Neural progenitor cell (in vitro differentiated cells): Measurements from ENCODE around the gene UBA6. TPM values are rescaled to one million over a fixed set of nuclear protein-coding genes. Genes with fewer than 3 reads are reported as not detected.
A peak's percentile ranks its signal among the peaks of the same experiment; 100 is the strongest.

Source experiments
- DNase-seq: peaks from one replicate; pipeline ENCODE4 v3.0.0-alpha.2; 2016; ENCODE audit warnings: low spot score
- H2AFZ ChIP-seq: fragments of 200-600 bp; sonication (generic); replicated peaks from 2 replicates; pipeline ENCODE4 v1.6.1; 2016; ENCODE audit warnings: antibody characterized with exemption
- H3F3A ChIP-seq: fragments of 200-600 bp; sonication (generic); 2 replicates; pipeline ENCODE4 v1.6.1; 2016; ENCODE audit warnings: antibody characterized with exemption, low read depth
- H3K27ac ChIP-seq: fragments of 200-600 bp; sonication (generic); 2 replicates; pipeline ENCODE4 v1.5.1; 2016; ENCODE audit warnings: mild to moderate bottlenecking
- H3K27me3 ChIP-seq: fragments of 200-600 bp; sonication (generic); 2 replicates; pipeline ENCODE4 v1.6.1; 2016; ENCODE audit warnings: mild to moderate bottlenecking, moderate library complexity
- H3K36me3 ChIP-seq: fragments of 200-600 bp; sonication (generic); 2 replicates; pipeline ENCODE4 v1.5.1; 2016
- H3K4me1 ChIP-seq: fragments of 200-600 bp; sonication (generic); 2 replicates; pipeline ENCODE4 v1.6.1; 2016; ENCODE audit warnings: mixed run types
- H3K4me2 ChIP-seq: fragments of 200-600 bp; sonication (generic); 2 replicates; pipeline ENCODE4 v1.6.1; 2016
- H3K4me3 ChIP-seq: fragments of 200-600 bp; sonication (generic); 2 replicates; pipeline ENCODE4 v1.5.1; 2016
- H3K79me2 ChIP-seq: fragments of 200-600 bp; sonication (generic); 2 replicates; pipeline ENCODE4 v1.6.1; 2016; ENCODE audit warnings: low read depth
- H3K9ac ChIP-seq: fragments of 200-600 bp; sonication (generic); 2 replicates; pipeline ENCODE4 v1.6.1; 2016
- H3K9me3 ChIP-seq: fragments of 200-600 bp; sonication (generic); 2 replicates; pipeline ENCODE4 v1.5.1; 2016; ENCODE audit warnings: low read depth
- H4K20me1 ChIP-seq: fragments of 200-600 bp; sonication (generic); 2 replicates; pipeline ENCODE4 v1.6.1; 2016; ENCODE audit warnings: low read depth
- H3K27ac Mint-ChIP-seq: 3 replicates; pipeline ENCODE4 v1.8.0; 2021; ENCODE audit warnings: mixed read lengths
- H3K27me3 Mint-ChIP-seq: 2 replicates; pipeline ENCODE4 v1.8.0; 2022; ENCODE audit warnings: low read depth, mild to moderate bottlenecking, inconsistent platforms, moderate library complexity, mixed read lengths; ENCODE audit not compliant: insufficient read depth
- H3K36me3 Mint-ChIP-seq: 3 replicates; pipeline ENCODE4 v1.8.0; 2021; ENCODE audit warnings: mixed read lengths
- H3K4me1 Mint-ChIP-seq: 3 replicates; pipeline ENCODE4 v1.8.0; 2021; ENCODE audit warnings: mixed read lengths
- H3K4me3 Mint-ChIP-seq: 3 replicates; pipeline ENCODE4 v1.8.0; 2021; ENCODE audit warnings: mild to moderate bottlenecking, moderate library complexity, mixed read lengths
- H3K9me3 Mint-ChIP-seq: 3 replicates; pipeline ENCODE4 v1.8.0; 2020; ENCODE audit warnings: mixed read lengths
- CTCF ChIP-seq: fragments of 200-600 bp; sonication (generic); IDR thresholded peaks from 2 replicates; pipeline ENCODE4 v1.5.1; 2017; ENCODE audit warnings: antibody characterized with exemption, mild to moderate bottlenecking
- EZH2 ChIP-seq: fragments of 200-600 bp; sonication (generic); IDR thresholded peaks from 2 replicates; pipeline ENCODE4 v1.6.1; 2017; ENCODE audit warnings: antibody characterized with exemption, mild to moderate bottlenecking, moderate library complexity
- EZH2phosphoT487 ChIP-seq: fragments of 200-600 bp; sonication (generic); IDR thresholded peaks from 2 replicates; pipeline ENCODE4 v1.6.1; 2017; ENCODE audit warnings: antibody characterized with exemption
- total RNA-seq: library from RNA; depleted of rRNA; stranded (reverse); fragments of >200 nt; gene quantifications from 2 replicates; pipeline ENCODE4 v1.2.3, GENCODE V29; 2015; ENCODE audit warnings: low replicate concordance

The UBA6 gene
- total RNA-seq, 1 donor from 2014 or later: 162 TPM

DNA sequence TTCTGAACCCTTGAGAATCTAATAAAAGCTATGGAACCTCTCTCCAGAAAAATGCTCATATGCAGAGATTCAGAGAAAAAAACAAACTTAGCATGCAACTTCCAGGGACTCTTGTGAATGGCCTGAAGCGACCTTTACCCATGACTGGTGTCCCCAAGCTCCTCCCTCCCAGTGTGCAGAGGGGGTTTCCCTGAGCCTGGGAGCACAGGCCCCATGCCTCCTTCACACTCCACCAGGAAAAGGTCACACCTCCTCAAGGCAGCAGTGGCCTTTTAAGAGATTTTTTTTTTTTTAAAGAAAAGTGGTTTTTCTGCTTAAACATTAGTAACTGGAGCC is 13.3 kb upstream of the UBA6 start:
- Histone ChIP-seq H3K4me1 (peaks cover 17% of the 10 kb centered on the region), H2AFZ (no peak overlapping the region), H3K36me3 (no peaks in the 10 kb centered on the region), H3K27ac (no peak overlapping the region), H3K79me2 (peaks cover 7% of the 10 kb centered on the region), H3K27me3 (no peaks in the 10 kb centered on the region), H4K20me1 (no peaks in the 10 kb centered on the region), H3K4me3 (no peak overlapping the region), H3K4me2 (no peak overlapping the region), H3K9ac (no peak overlapping the region), H3F3A (no peaks in the 10 kb centered on the region), H3K9me3 (no peaks in the 10 kb centered on the region)
- H3K27me3 Mint-ChIP-seq: peaks cover 2% of the 10 kb centered on the region
- peaks cover 7% of the 10 kb centered on the region for H3K36me3 Mint-ChIP-seq
- TF ChIP-seq CTCF (no peak), EZH2 (no peak), EZH2phosphoT487 (no peak)
- H3K4me1 Mint-ChIP-seq: peaks cover 21% of the 10 kb centered on the region
- peaks cover 2% of the 10 kb centered on the region for H3K9me3 Mint-ChIP-seq
- no peak for DNase-seq
- no peak overlapping the region for H3K4me3 Mint-ChIP-seq
- no peak overlapping the region for H3K27ac Mint-ChIP-seq

- DNase-seq: no peak
- Histone ChIP-seq H3K4me1 (peaks cover 17% of the 10 kb centered on the region), H3K4me2 (no peak overlapping the region), H3K9me3 (no peaks in the 10 kb centered on the region), H3K36me3 (no peaks in the 10 kb centered on the region), H4K20me1 (no peaks in the 10 kb centered on the region), H3K79me2 (peaks cover 13% of the 10 kb centered on the region), H3F3A (no peaks in the 10 kb centered on the region), H3K27me3 (no peaks in the 10 kb centered on the region), H3K4me3 (no peak overlapping the region), H3K9ac (no peak overlapping the region), H3K27ac (no peak overlapping the region), H2AFZ (no peak overlapping the region)
- peaks cover 3% of the 10 kb centered on the region for H3K9me3 Mint-ChIP-seq
- no peak overlapping the region for H3K4me3 Mint-ChIP-seq
- H3K36me3 Mint-ChIP-seq: peaks cover 7% of the 10 kb centered on the region
- TF ChIP-seq EZH2 (no peak), EZH2phosphoT487 (no peak), CTCF (no peak)
- no peak overlapping the region for H3K27ac Mint-ChIP-seq
- H3K4me1 Mint-ChIP-seq: peaks cover 21% of the 10 kb centered on the region
- H3K27me3 Mint-ChIP-seq: peaks cover 2% of the 10 kb centered on the region
Observed at GRCh38 chr4:67713529-67714247, 12.7 kb upstream of the UBA6 start.

- H3K27me3 Mint-ChIP-seq: peaks cover 2% of the 10 kb centered on the region
- Histone ChIP-seq H3K79me2 (peaks cover 21% of the 10 kb centered on the region), H3F3A (no peaks in the 10 kb centered on the region), H3K9me3 (no peaks in the 10 kb centered on the region), H3K4me3 (no peak overlapping the region), H4K20me1 (no peaks in the 10 kb centered on the region), H2AFZ (no peak overlapping the region), H3K9ac (no peak overlapping the region), H3K27me3 (no peaks in the 10 kb centered on the region), H3K4me2 (no peak overlapping the region), H3K36me3 (no peaks in the 10 kb centered on the region), H3K4me1 (peaks cover 17% of the 10 kb centered on the region), H3K27ac (no peak overlapping the region)
- H3K4me3 Mint-ChIP-seq: no peak overlapping the region
- H3K36me3 Mint-ChIP-seq: peaks cover 7% of the 10 kb centered on the region
- peak; percentile 26 for DNase-seq
- H3K27ac Mint-ChIP-seq: no peak overlapping the region
- H3K9me3 Mint-ChIP-seq: peaks cover 7% of the 10 kb centered on the region
- TF ChIP-seq CTCF: no peak
- H3K4me1 Mint-ChIP-seq: peaks cover 21% of the 10 kb centered on the region
Observed at GRCh38 chr4:67712650-67713528, 11.9 kb upstream of the UBA6 start.
